CD4-positive, alpha-beta memory T cell (primary cell): ENCODE measurements around the gene NMU. TPM values are rescaled to one million over a fixed set of nuclear protein-coding genes. Genes with fewer than 3 reads are reported as not detected.
"Not testable (repeated sequence)": the region's sequence is repeated elsewhere in the genome, so short reads cannot be mapped to it uniquely, and the experiment has no call there.

ENCODE experiments used
- CTCF ChIA-PET: fragments of 350-600 bp; sonication (Branson Sonifier 250); formaldehyde crosslinking; loops from one replicate; lab custom pipeline; 2021; ENCODE audit warnings: inconsistent platforms; ENCODE audit not compliant: partially characterized antibody; lab: Charles Lee
- POLR2A ChIA-PET: fragments of 350-600 bp; sonication (Branson Sonifier 250); formaldehyde crosslinking; loops from one replicate; lab custom pipeline; 2021; ENCODE audit not compliant: partially characterized antibody; lab: Charles Lee
- DNase-seq, 5 donors: peaks; one replicate each; pipeline versions ENCODE4 v3.0.0 to v3.0.0-alpha.2; 2020 to 2022; ENCODE audit warnings: mixed read lengths in 1 of 5
- H3K27ac ChIP-seq: one replicate; pipeline ENCODE4 v1.7.0; 2013; ENCODE audit warnings: low read depth, low read length
- H3K27me3 ChIP-seq: 2 replicates; pipeline ENCODE4 v1.7.0; 2013; ENCODE audit warnings: mild to moderate bottlenecking, low read length, moderate library complexity; ENCODE audit not compliant: insufficient read depth
- H3K36me3 ChIP-seq: 2 replicates; pipeline ENCODE4 v1.7.0; 2013; ENCODE audit warnings: mild to moderate bottlenecking, low read length, moderate library complexity; ENCODE audit not compliant: insufficient read depth
- H3K4me1 ChIP-seq: 2 replicates; pipeline ENCODE4 v1.7.0; 2013; ENCODE audit warnings: mild to moderate bottlenecking, low read length, moderate library complexity; ENCODE audit not compliant: insufficient read depth
- H3K4me3 ChIP-seq, 2 donors: one replicate each; pipeline ENCODE4 v1.7.0; 2013; ENCODE audit warnings: low read length in 2 of 2, mild to moderate bottlenecking in 1 of 2
- H3K9me3 ChIP-seq, 2 donors: one replicate each; pipeline ENCODE4 v1.7.0; 2013; ENCODE audit warnings: low read length in 2 of 2, control low read depth in 1 of 2; ENCODE audit not compliant: control insufficient read depth in 1 of 2
- H3K27ac Mint-ChIP-seq, 7 donors: one replicate each; pipeline ENCODE4 v1.8.0; 2020 to 2021; ENCODE audit warnings: mixed read lengths in 7 of 7, mild to moderate bottlenecking in 6 of 7, inconsistent platforms in 3 of 7, moderate library complexity in 3 of 7
- H3K27me3 Mint-ChIP-seq, 2 donors: one replicate each; pipeline ENCODE4 v1.8.0; 2020 to 2021; ENCODE audit warnings: mixed read lengths in 2 of 2
- H3K36me3 Mint-ChIP-seq, 2 donors: one replicate each; pipeline ENCODE4 v1.8.0; 2020 to 2021; ENCODE audit warnings: mixed read lengths in 2 of 2, inconsistent platforms in 1 of 2, mild to moderate bottlenecking in 1 of 2
- H3K4me1 Mint-ChIP-seq, 4 donors: one replicate each; pipeline ENCODE4 v1.8.0; 2020 to 2021; ENCODE audit warnings: mixed read lengths in 4 of 4, mild to moderate bottlenecking in 1 of 4
- H3K4me3 Mint-ChIP-seq, 8 donors: one replicate each; pipeline ENCODE4 v1.8.0; 2020 to 2021; ENCODE audit warnings: mixed read lengths in 8 of 8, mild to moderate bottlenecking in 7 of 8, moderate library complexity in 6 of 8, inconsistent platforms in 3 of 8
- H3K9me3 Mint-ChIP-seq, 8 donors: one replicate each; pipeline ENCODE4 v1.8.0; 2020 to 2021; ENCODE audit warnings: mixed read lengths in 8 of 8, mild to moderate bottlenecking in 5 of 8, inconsistent platforms in 3 of 8, moderate library complexity in 1 of 8
- intact Hi-C: fragments of 100-400 bp; cut with micrococcal nuclease; formaldehyde crosslinking; loops from one replicate; pipeline ENCODE4 v1.15.1; 2023
- polyA plus RNA-seq, 2 donors: library from polyadenylated mRNA; unstranded; fragments of 300-500 nt; fragmentation: Illumina TruSeq; gene quantifications; one replicate each; pipeline ENCODE4 v1.2.3, GENCODE V29; 2021
- total RNA-seq, 2 experiments: library from RNA; stranded (reverse); gene quantifications; one replicate each; pipeline ENCODE4 v1.2.3, GENCODE V29; 2021

Gene NMU
- total and polyA plus RNA-seq, 4 experiments from 2014 or later = 0.49 to 6.7 TPM; not detected in 2

DNA sequence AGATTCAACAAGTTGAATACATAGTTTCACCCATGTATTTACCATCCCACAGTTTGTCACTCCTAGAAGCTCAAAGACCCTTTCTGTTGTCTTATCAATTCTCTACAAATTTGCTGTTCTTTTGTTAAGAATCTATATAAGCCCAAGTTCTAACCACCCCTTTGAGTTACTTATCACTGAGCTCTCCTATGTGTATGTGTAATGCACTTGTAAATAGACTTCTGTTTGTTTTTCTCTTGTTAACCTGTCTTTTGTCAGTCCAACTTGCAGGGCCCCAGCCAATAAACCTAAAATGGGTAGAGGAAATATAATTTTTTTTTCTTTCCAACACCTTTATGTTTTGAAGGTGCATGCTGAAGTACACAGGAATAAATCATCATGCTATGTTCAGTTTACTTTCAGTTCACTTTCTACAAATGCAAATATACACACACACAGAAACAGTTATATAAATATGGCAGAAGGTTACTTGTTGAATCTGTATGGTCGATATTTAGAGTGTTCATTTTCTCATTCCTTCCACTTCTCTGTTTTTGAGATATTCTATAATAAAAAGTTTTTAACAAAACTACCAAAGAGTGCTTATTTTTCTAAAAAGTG is 67.1 kb downstream of the NMU start:
- no peaks in the 10 kb centered on the region for H3K27me3 ChIP-seq
- H3K27me3 Mint-ChIP-seq = peaks cover 2 to 3% of the 10 kb centered on the region in 2 donors
- ChIA-PET POLR2A (no interaction called here), CTCF (no interaction called here)
- DNase-seq = no peak
- H3K36me3 ChIP-seq = no peaks in the 10 kb centered on the region
- no peak overlapping the region for H3K4me3 Mint-ChIP-seq
- H3K4me1 ChIP-seq = no peaks in the 10 kb centered on the region
- no peaks in the 10 kb centered on the region for H3K4me1 Mint-ChIP-seq
- no peaks in the 10 kb centered on the region for H3K36me3 Mint-ChIP-seq
- H3K4me3 ChIP-seq = no peak overlapping the region
- no peak overlapping the region for H3K27ac ChIP-seq
- H3K27ac Mint-ChIP-seq = no peak overlapping the region
- H3K9me3 ChIP-seq = no peaks in the 10 kb centered on the region
- H3K9me3 Mint-ChIP-seq = peaks cover 0 to 5% (median 0%) of the 10 kb centered on the region in 8 donors
- intact Hi-C loops = no loop called here

- DNase-seq = no peak
- peaks cover 0 to 4% of the 10 kb centered on the region in 2 donors for H3K36me3 Mint-ChIP-seq
- CTCF ChIA-PET = interaction anchor here (1.0 kb wide), 1 partner anchor 216 kb away, joined by 4 read pairs; no protein-coding TSS in a partner anchor
- H3K27ac ChIP-seq = no peak overlapping the region
- no peaks in the 10 kb centered on the region for H3K4me1 ChIP-seq
- no peak overlapping the region for H3K4me3 Mint-ChIP-seq
- H3K9me3 ChIP-seq = no peaks in the 10 kb centered on the region
- H3K27ac Mint-ChIP-seq = no peak overlapping the region
- H3K36me3 ChIP-seq = no peaks in the 10 kb centered on the region
- H3K4me3 ChIP-seq = no peak overlapping the region
- intact Hi-C loops = no loop called here
- POLR2A ChIA-PET = no interaction called here
- H3K9me3 Mint-ChIP-seq = peaks cover 0 to 2% (median 0%) of the 10 kb centered on the region in 8 donors
- H3K27me3 Mint-ChIP-seq = peaks cover 2 to 4% of the 10 kb centered on the region in 2 donors
- no peaks in the 10 kb centered on the region for H3K27me3 ChIP-seq
- H3K4me1 Mint-ChIP-seq = no peaks in the 10 kb centered on the region
Measured at GRCh38 chr4:55561889-55562288, 74.2 kb downstream of the NMU start.

GRCh38 chr4:55560096-55560495 is 76.0 kb downstream of the NMU start:
- H3K4me3 ChIP-seq = no peak overlapping the region
- no peaks in the 10 kb centered on the region for H3K4me1 ChIP-seq
- no peak overlapping the region for H3K27ac Mint-ChIP-seq
- H3K4me1 Mint-ChIP-seq = no peaks in the 10 kb centered on the region
- H3K9me3 ChIP-seq = no peaks in the 10 kb centered on the region
- no peak overlapping the region for H3K27ac ChIP-seq
- H3K27me3 Mint-ChIP-seq = peaks cover 5 to 6% of the 10 kb centered on the region in 2 donors
- ChIA-PET CTCF (interaction anchor here (1.2 kb wide), 1 partner anchor 248 kb away, joined by 3 read pairs; no protein-coding TSS in a partner anchor), POLR2A (no interaction called here)
- H3K36me3 Mint-ChIP-seq = peaks cover 0 to 4% of the 10 kb centered on the region in 2 donors
- H3K4me3 Mint-ChIP-seq = no peak overlapping the region
- no peak for DNase-seq
- H3K36me3 ChIP-seq = no peaks in the 10 kb centered on the region
- H3K27me3 ChIP-seq = no peaks in the 10 kb centered on the region
- peaks cover 0 to 2% (median 0%) of the 10 kb centered on the region in 8 donors for H3K9me3 Mint-ChIP-seq
- intact Hi-C loops = no loop called here

- ChIA-PET POLR2A (no interaction called here), CTCF (interaction anchor here (0.6 to 3.8 kb wide), 22 partner anchors 8 to 370 kb away, joined by 3 to 36 read pairs (median 4); partner anchors contain the start of genes SRD5A3 and TMEM165)
- Histone ChIP-seq H3K9me3 (no peaks in the 10 kb centered on the region), H3K4me3 (no peak overlapping the region), H3K27ac (no peak overlapping the region), H3K27me3 (no peaks in the 10 kb centered on the region), H3K36me3 (no peaks in the 10 kb centered on the region), H3K4me1 (peaks cover 9% of the 10 kb centered on the region)
- peaks cover 0 to 4% of the 10 kb centered on the region in 2 donors for H3K36me3 Mint-ChIP-seq
- peaks cover 3 to 19% (median 8%) of the 10 kb centered on the region in 4 donors for H3K4me1 Mint-ChIP-seq
- intact Hi-C loops = loop anchor here (1.0 to 2.0 kb wide), 5 partner anchors 109 to 312 kb away; partner anchors contain the start of genes SRD5A3 and TMEM165
- H3K27me3 Mint-ChIP-seq = peaks cover 6 to 9% of the 10 kb centered on the region in 2 donors
- peak in 4 of 5 donors; percentile 36 to 48 (median 41) for DNase-seq
- H3K4me3 Mint-ChIP-seq = no peak overlapping the region
- peaks cover 0 to 2% (median 0%) of the 10 kb centered on the region in 8 donors for H3K9me3 Mint-ChIP-seq
- H3K27ac Mint-ChIP-seq = no peak overlapping the region
Measured at GRCh38 chr4:55554453-55555030, 81.6 kb downstream of the NMU start.

GRCh38 chr4:55553441-55554201 is 82.5 kb downstream of the NMU start:
- Mint-ChIP-seq H3K9me3 (peaks cover 0 to 2% (median 0%) of the 10 kb centered on the region in 8 donors), H3K36me3 (peaks cover 0 to 4% of the 10 kb centered on the region in 2 donors), H3K4me3 (peak overlapping the region; percentile 54 to 75 (median 60)), H3K27me3 (peaks cover 6 to 9% of the 10 kb centered on the region in 2 donors), H3K27ac (peak overlapping the region in 1 of 7 donors; percentile 56), H3K4me1 (peaks cover 3 to 25% (median 9%) of the 10 kb centered on the region in 4 donors)
- peak in 2 of 5 donors; percentile 16 to 23 for DNase-seq
- Histone ChIP-seq H3K27ac (no peak overlapping the region), H3K36me3 (no peaks in the 10 kb centered on the region), H3K27me3 (no peaks in the 10 kb centered on the region), H3K4me1 (peaks cover 9% of the 10 kb centered on the region), H3K4me3 (no peak overlapping the region), H3K9me3 (no peaks in the 10 kb centered on the region)
- POLR2A ChIA-PET = no interaction called here
- intact Hi-C loops = loop anchor here (1.0 to 2.0 kb wide), 5 partner anchors 108 to 313 kb away; partner anchors contain the start of genes SRD5A3 and TMEM165
- CTCF ChIA-PET = interaction anchor here (0.9 to 3.8 kb wide), 16 partner anchors 8 to 369 kb away, joined by 3 to 36 read pairs (median 4); partner anchors contain the start of genes SRD5A3 and TMEM165

DNA sequence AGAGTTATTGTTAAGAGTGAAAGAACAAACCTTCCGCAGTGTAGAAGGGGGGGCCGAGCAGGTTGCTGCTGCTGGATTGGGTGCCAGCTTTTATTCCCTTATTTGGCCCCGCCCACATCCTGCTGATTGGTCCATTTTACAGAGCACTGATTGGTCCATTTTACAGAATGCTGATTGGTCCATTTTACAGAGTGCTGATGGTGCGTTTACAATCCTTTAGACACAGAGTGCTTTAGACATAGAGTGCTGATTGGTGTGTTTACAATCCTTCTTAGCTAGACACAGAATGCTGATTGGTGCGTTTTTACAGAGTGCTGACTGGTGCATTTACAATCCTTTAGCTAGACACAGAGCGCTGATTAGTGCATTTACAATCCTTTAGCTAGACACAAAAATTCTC is 84.1 kb downstream of the NMU start:
- POLR2A ChIA-PET, H3K27ac ChIP-seq, H3K36me3 ChIP-seq, DNase-seq, H3K27me3 ChIP-seq, H3K36me3 Mint-ChIP-seq, H3K4me3 ChIP-seq, H3K27ac Mint-ChIP-seq, H3K4me3 Mint-ChIP-seq, H3K9me3 Mint-ChIP-seq, H3K27me3 Mint-ChIP-seq, intact Hi-C loops, H3K9me3 ChIP-seq: not testable (repeated sequence)
- peaks cover 11 to 41% (median 18%) of the 10 kb centered on the region in 4 donors for H3K4me1 Mint-ChIP-seq
- CTCF ChIA-PET = interaction anchor here (0.6 to 3.8 kb wide), 7 partner anchors 10 to 453 kb away, joined by 3 to 36 read pairs (median 4); partner anchors contain the start of genes SRD5A3 and TMEM165
- H3K4me1 ChIP-seq = peaks cover 17% of the 10 kb centered on the region
